ENCODE measurements around the gene EYA2. TPM values are rescaled to one million over a fixed set of nuclear protein-coding genes. Genes with fewer than 3 reads are reported as not detected.

Gene EYA2
- polyA plus RNA-seq, 4 donors = 0.50 to 0.70 TPM; not detected in 2

GRCh38 chr20:47048054-47048453 lies 153.4 kb downstream of the EYA2 start:
- peaks cover 0 to 6% (median 0%) of the 10 kb centered on the region in 3 donors for H3K27me3 ChIP-seq (ENCODE audit: control insufficient read depth in 3 of 3, insufficient read depth in 3 of 3, low read length in 3 of 3)
- no peaks in the 10 kb centered on the region for H3K4me1 ChIP-seq (ENCODE audit: control insufficient read depth in 3 of 3, insufficient read depth in 2 of 3, low read depth in 1 of 3, low read length in 2 of 3)
- 66 to 74% (median 68%) methylated on average over 5 of the region's 5 CpGs for WGBS, 3 donors
- DNase-seq = no peak
- peaks cover 0 to 7% of the 10 kb centered on the region in 2 donors for H3K9me3 ChIP-seq (ENCODE audit: control insufficient read depth in 2 of 2, insufficient read depth in 1 of 2, low read depth in 1 of 2, low read length in 1 of 2)
- H3K36me3 ChIP-seq (ENCODE audit: control insufficient read depth in 3 of 3, insufficient read depth in 2 of 3, low read depth in 1 of 3, low read length in 3 of 3) = no peaks in the 10 kb centered on the region
- FAIRE-seq = no peak
- H3K4me3 ChIP-seq (ENCODE audit: low read depth in 1 of 3, low read length in 3 of 3) = no peak overlapping the region
- no peak overlapping the region for H3K27ac ChIP-seq (ENCODE audit: low read depth in 1 of 3, low read length in 2 of 3)

GRCh38 chr20:47049771-47050170 lies 155.1 kb downstream of the EYA2 start:
- Histone ChIP-seq H3K27me3 (ENCODE audit: control insufficient read depth in 3 of 3, insufficient read depth in 3 of 3, low read length in 3 of 3) (peaks cover 0 to 6% (median 0%) of the 10 kb centered on the region in 3 donors), H3K36me3 (ENCODE audit: control insufficient read depth in 3 of 3, insufficient read depth in 2 of 3, low read depth in 1 of 3, low read length in 3 of 3) (no peaks in the 10 kb centered on the region), H3K4me3 (ENCODE audit: low read depth in 1 of 3, low read length in 3 of 3) (no peak overlapping the region), H3K9me3 (ENCODE audit: control insufficient read depth in 2 of 2, insufficient read depth in 1 of 2, low read depth in 1 of 2, low read length in 1 of 2) (peaks cover 0 to 7% of the 10 kb centered on the region in 2 donors), H3K27ac (ENCODE audit: low read depth in 1 of 3, low read length in 2 of 3) (no peak overlapping the region), H3K4me1 (ENCODE audit: control insufficient read depth in 3 of 3, insufficient read depth in 2 of 3, low read depth in 1 of 3, low read length in 2 of 3) (no peaks in the 10 kb centered on the region)
- 56 to 61% (median 58%) methylated on average over 7 of the region's 7 CpGs for WGBS, 3 donors
- FAIRE-seq (no peak), DNase-seq (no peak)

DNA sequence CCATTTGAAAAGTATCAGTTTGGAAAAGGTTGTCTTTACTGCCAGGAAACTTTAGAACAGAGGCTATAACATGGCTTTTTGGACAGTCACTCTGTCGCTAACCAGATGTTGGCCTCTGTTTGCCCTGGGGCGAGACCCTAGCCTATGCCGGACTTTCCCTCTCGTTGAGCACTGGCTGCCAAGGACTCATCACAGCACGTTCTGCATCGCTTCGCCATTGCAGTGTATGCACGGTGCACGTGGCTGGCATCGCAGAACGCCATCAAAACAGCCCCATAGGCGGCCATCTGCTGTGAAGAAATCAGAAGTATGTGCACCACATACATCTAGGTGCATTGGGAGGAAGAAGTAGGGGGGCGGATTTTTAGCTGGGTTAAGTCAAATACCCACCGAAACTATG lies 156.4 kb downstream of the EYA2 start:
- no peak overlapping the region for H3K4me3 ChIP-seq (ENCODE audit: low read depth in 1 of 3, low read length in 3 of 3)
- WGBS, 3 donors = 85 to 89% (median 86%) methylated on average over 14 of the region's 14 CpGs

GRCh38 chr20:47051936-47052526 lies 157.4 kb downstream of the EYA2 start:
- no peak for DNase-seq
- H3K9me3 ChIP-seq (ENCODE audit: control insufficient read depth in 2 of 2, insufficient read depth in 1 of 2, low read depth in 1 of 2, low read length in 1 of 2) = no peaks in the 10 kb centered on the region
- H3K27ac ChIP-seq (ENCODE audit: low read depth in 1 of 3, low read length in 2 of 3) = no peak overlapping the region
- H3K27me3 ChIP-seq (ENCODE audit: control insufficient read depth in 3 of 3, insufficient read depth in 3 of 3, low read length in 3 of 3) = peaks cover 0 to 3% (median 0%) of the 10 kb centered on the region in 3 donors
- WGBS, 3 donors = 23 to 47% (median 37%) methylated on average over 8 of the region's 8 CpGs
- H3K4me3 ChIP-seq (ENCODE audit: low read depth in 1 of 3, low read length in 3 of 3) = no peak overlapping the region
- H3K4me1 ChIP-seq (ENCODE audit: control insufficient read depth in 3 of 3, insufficient read depth in 2 of 3, low read depth in 1 of 3, low read length in 2 of 3) = no peaks in the 10 kb centered on the region
- no peak for FAIRE-seq
- no peaks in the 10 kb centered on the region for H3K36me3 ChIP-seq (ENCODE audit: control insufficient read depth in 3 of 3, insufficient read depth in 2 of 3, low read depth in 1 of 3, low read length in 3 of 3)

More for the DNA sequence above, 156.4 kb downstream of the EYA2 start:
- Histone ChIP-seq H3K4me1 (ENCODE audit: control insufficient read depth in 3 of 3, insufficient read depth in 2 of 3, low read depth in 1 of 3, low read length in 2 of 3) (no peaks in the 10 kb centered on the region), H3K27me3 (ENCODE audit: control insufficient read depth in 3 of 3, insufficient read depth in 3 of 3, low read length in 3 of 3) (peaks cover 0 to 3% (median 0%) of the 10 kb centered on the region in 3 donors), H3K9me3 (ENCODE audit: control insufficient read depth in 2 of 2, insufficient read depth in 1 of 2, low read depth in 1 of 2, low read length in 1 of 2) (no peaks in the 10 kb centered on the region), H3K36me3 (ENCODE audit: control insufficient read depth in 3 of 3, insufficient read depth in 2 of 3, low read depth in 1 of 3, low read length in 3 of 3) (no peaks in the 10 kb centered on the region), H3K27ac (ENCODE audit: low read depth in 1 of 3, low read length in 2 of 3) (no peak overlapping the region)
- FAIRE-seq (no peak), DNase-seq (no peak)

- DNase-seq = no peak
Observed at GRCh38 chr20:47054506-47054905, 159.9 kb downstream of the EYA2 start.

DNA sequence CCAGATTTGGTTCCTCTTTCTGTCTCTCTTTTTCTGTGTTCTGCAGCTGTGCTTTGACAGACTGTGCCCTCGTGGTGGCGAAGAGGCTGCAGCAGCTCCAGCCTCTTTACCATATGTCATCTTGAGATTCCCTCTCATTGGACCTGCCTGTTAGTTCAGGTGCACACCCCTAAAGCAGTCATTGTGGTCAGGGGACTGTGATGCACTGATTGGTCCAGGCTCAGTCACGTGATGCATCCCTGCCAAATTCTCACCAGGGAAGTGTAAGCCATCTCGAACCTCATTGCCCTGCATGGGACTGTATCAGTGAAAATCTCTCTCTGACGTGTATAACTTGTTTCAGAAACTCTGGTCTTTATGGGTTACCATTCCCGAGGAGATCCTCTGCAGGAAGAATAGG lies 160.3 kb downstream of the EYA2 start:
- Histone ChIP-seq H3K4me1 (ENCODE audit: control insufficient read depth in 3 of 3, insufficient read depth in 2 of 3, low read depth in 1 of 3, low read length in 2 of 3) (no peaks in the 10 kb centered on the region), H3K4me3 (ENCODE audit: low read depth in 1 of 3, low read length in 3 of 3) (no peak overlapping the region), H3K27me3 (ENCODE audit: control insufficient read depth in 3 of 3, insufficient read depth in 3 of 3, low read length in 3 of 3) (no peaks in the 10 kb centered on the region), H3K9me3 (ENCODE audit: control insufficient read depth in 2 of 2, insufficient read depth in 1 of 2, low read depth in 1 of 2, low read length in 1 of 2) (no peaks in the 10 kb centered on the region), H3K36me3 (ENCODE audit: control insufficient read depth in 3 of 3, insufficient read depth in 2 of 3, low read depth in 1 of 3, low read length in 3 of 3) (no peaks in the 10 kb centered on the region), H3K27ac (ENCODE audit: low read depth in 1 of 3, low read length in 2 of 3) (no peak overlapping the region)
- 71 to 80% (median 75%) methylated on average over 6 of the region's 6 CpGs for WGBS, 3 donors
- DNase-seq = no peak
- FAIRE-seq = no peak

More at GRCh38 chr20:47054506-47054905, 159.9 kb downstream of the EYA2 start:
- Histone ChIP-seq H3K27me3 (ENCODE audit: control insufficient read depth in 3 of 3, insufficient read depth in 3 of 3, low read length in 3 of 3) (peaks cover 0 to 3% (median 0%) of the 10 kb centered on the region in 3 donors), H3K4me3 (ENCODE audit: low read depth in 1 of 3, low read length in 3 of 3) (no peak overlapping the region), H3K36me3 (ENCODE audit: control insufficient read depth in 3 of 3, insufficient read depth in 2 of 3, low read depth in 1 of 3, low read length in 3 of 3) (no peaks in the 10 kb centered on the region), H3K4me1 (ENCODE audit: control insufficient read depth in 3 of 3, insufficient read depth in 2 of 3, low read depth in 1 of 3, low read length in 2 of 3) (no peaks in the 10 kb centered on the region), H3K9me3 (ENCODE audit: control insufficient read depth in 2 of 2, insufficient read depth in 1 of 2, low read depth in 1 of 2, low read length in 1 of 2) (no peaks in the 10 kb centered on the region), H3K27ac (ENCODE audit: low read depth in 1 of 3, low read length in 2 of 3) (no peak overlapping the region)
- no peak for FAIRE-seq
- 89 to 92% (median 91%) methylated on average over 5 of the region's 5 CpGs for WGBS, 3 donors

- H3K4me3 ChIP-seq (ENCODE audit: low read depth in 1 of 3, low read length in 3 of 3) = no peak overlapping the region
- H3K36me3 ChIP-seq (ENCODE audit: control insufficient read depth in 3 of 3, insufficient read depth in 2 of 3, low read depth in 1 of 3, low read length in 3 of 3) = no peaks in the 10 kb centered on the region
- no peak for FAIRE-seq
- no peaks in the 10 kb centered on the region for H3K27me3 ChIP-seq (ENCODE audit: control insufficient read depth in 3 of 3, insufficient read depth in 3 of 3, low read length in 3 of 3)
- H3K4me1 ChIP-seq (ENCODE audit: control insufficient read depth in 3 of 3, insufficient read depth in 2 of 3, low read depth in 1 of 3, low read length in 2 of 3) = no peaks in the 10 kb centered on the region
- H3K9me3 ChIP-seq (ENCODE audit: control insufficient read depth in 2 of 2, insufficient read depth in 1 of 2, low read depth in 1 of 2, low read length in 1 of 2) = no peaks in the 10 kb centered on the region
- no peak overlapping the region for H3K27ac ChIP-seq (ENCODE audit: low read depth in 1 of 3, low read length in 2 of 3)
- DNase-seq = no peak
- 27 to 48% (median 35%) methylated on average over 13 of the region's 13 CpGs for WGBS, 3 donors
Observed at GRCh38 chr20:47055699-47056369, 161.2 kb downstream of the EYA2 start.

GRCh38 chr20:47057661-47058060 lies 163.0 kb downstream of the EYA2 start:
- H3K27ac ChIP-seq (ENCODE audit: low read depth in 1 of 3, low read length in 2 of 3) = no peak overlapping the region
- 43 to 63% (median 55%) methylated on average over 3 of the region's 3 CpGs for WGBS, 3 donors
- H3K4me3 ChIP-seq (ENCODE audit: low read depth in 1 of 3, low read length in 3 of 3) = no peak overlapping the region
- DNase-seq (no peak), FAIRE-seq (no peak)
- H3K9me3 ChIP-seq (ENCODE audit: control insufficient read depth in 2 of 2, insufficient read depth in 1 of 2, low read depth in 1 of 2, low read length in 1 of 2) = no peaks in the 10 kb centered on the region
- H3K36me3 ChIP-seq (ENCODE audit: control insufficient read depth in 3 of 3, insufficient read depth in 2 of 3, low read depth in 1 of 3, low read length in 3 of 3) = no peaks in the 10 kb centered on the region
- H3K27me3 ChIP-seq (ENCODE audit: control insufficient read depth in 3 of 3, insufficient read depth in 3 of 3, low read length in 3 of 3) = no peaks in the 10 kb centered on the region
- H3K4me1 ChIP-seq (ENCODE audit: control insufficient read depth in 3 of 3, insufficient read depth in 2 of 3, low read depth in 1 of 3, low read length in 2 of 3) = no peaks in the 10 kb centered on the region

All from small intestine (tissue), 7 donors.